Mucosa of descending colon (tissue), 3 donors: ENCODE results near the gene DUS2. TPM values are rescaled to one million over a fixed set of nuclear protein-coding genes. Genes with fewer than 3 reads are reported as not detected.
A peak's percentile ranks its signal among the peaks of the same experiment; 100 is the strongest.

Experiments used
- ATAC-seq: fragments of 200-7000 bp; cut with Tn5 transposase; one replicate; pipeline ENCODE4 v1.9.1; 2020; ENCODE audit warnings: mild to moderate bottlenecking, moderate library complexity
- DNase-seq, 3 donors: peaks; one replicate each; pipeline ENCODE4 v3.0.0-alpha.2; 2020
- H3K36me3 ChIP-seq: fragments of 200-600 bp; one replicate; pipeline ENCODE4 v1.8.0; 2021; ENCODE audit warnings: low read depth, mild to moderate bottlenecking
- H3K4me1 ChIP-seq: fragments of 200-600 bp; one replicate; pipeline ENCODE4 v1.8.0; 2021; ENCODE audit warnings: low read depth, mild to moderate bottlenecking
- H3K4me3 ChIP-seq: fragments of 200-600 bp; one replicate; pipeline ENCODE4 v1.8.0; 2021; ENCODE audit warnings: mild to moderate bottlenecking
- H3K9me3 ChIP-seq: fragments of 200-600 bp; one replicate; pipeline ENCODE4 v1.8.0; 2021; ENCODE audit warnings: mild to moderate bottlenecking
- CTCF ChIP-seq: fragments of 200-600 bp; IDR thresholded peaks from one replicate; pipeline ENCODE4 v1.8.0; 2022; ENCODE audit warnings: antibody characterized with exemption, mild to moderate bottlenecking
- intact Hi-C, 2 donors: fragments of 100-400 bp; cut with DNase I in 1 of 2; cut with micrococcal nuclease in 1 of 2; formaldehyde crosslinking; loops; one replicate each; pipeline versions ENCODE4 v1.11.0 to v1.11.1; 2022; cut with DNase I, micrococcal nuclease
- total RNA-seq, 3 donors: library from RNA; stranded (reverse); fragmentation: NEBNext Ultra II Directional in 2 of 3; extraction: Animal tissue kit (Norgen Biotek cat#: 25700) in 2 of 3; gene quantifications; one replicate each; pipeline versions ENCODE4 v1.2.1 to v1.2.4, GENCODE V29; 2021 to 2023
- donor health status: DM: no; HTN: no; CAD: no; lungs with moderate emphysema.
- donor health status: DM: no; HTN: no; CAD: no.
- donor health status: DM: no; HTN: yes; CAD: no.

The DUS2 gene
- total RNA-seq, 3 donors from 2014 or later, result 11.6 to 13.5 (median 12.6) TPM

GRCh38 chr16:68073902-68074760, 51.0 kb downstream of the DUS2 start:
- intact Hi-C loops, result no loop called here
- Histone ChIP-seq H3K4me3 (no peak overlapping the region), H3K4me1 (peaks cover 22% of the 10 kb centered on the region), H3K36me3 (no peaks in the 10 kb centered on the region), H3K9me3 (no peaks in the 10 kb centered on the region)
- ATAC-seq, result no peak
- DNase-seq, result no peak
- no peak for TF ChIP-seq CTCF

- DNase-seq, result peak; percentile 62 to 84 (median 71)
- H3K9me3 ChIP-seq, result no peaks in the 10 kb centered on the region
- intact Hi-C loops, result no loop called here
- peaks cover 23% of the 10 kb centered on the region for H3K4me1 ChIP-seq
- ATAC-seq, result peak; percentile 57
- no peak overlapping the region for H3K4me3 ChIP-seq
- H3K36me3 ChIP-seq, result no peaks in the 10 kb centered on the region
- TF ChIP-seq CTCF, result no peak
These were observed 51.9 kb downstream of the DUS2 start for GRCh38 chr16:68074850-68075555.

- Histone ChIP-seq H3K36me3 (no peaks in the 10 kb centered on the region), H3K4me3 (no peak overlapping the region), H3K4me1 (peaks cover 31% of the 10 kb centered on the region), H3K9me3 (no peaks in the 10 kb centered on the region)
- intact Hi-C loops, result no loop called here
- no peak for TF ChIP-seq CTCF
- no peak for DNase-seq
- ATAC-seq, result no peak
These were observed 52.9 kb downstream of the DUS2 start for GRCh38 chr16:68075980-68076379.

GRCh38 chr16:68076560-68076959, 53.5 kb downstream of the DUS2 start:
- intact Hi-C loops, result no loop called here
- H3K36me3 ChIP-seq, result no peaks in the 10 kb centered on the region
- no peaks in the 10 kb centered on the region for H3K9me3 ChIP-seq
- DNase-seq, result no peak
- H3K4me1 ChIP-seq, result peaks cover 34% of the 10 kb centered on the region
- no peak for ATAC-seq
- TF ChIP-seq CTCF, result no peak
- H3K4me3 ChIP-seq, result no peak overlapping the region

GRCh38 chr16:68077866-68078700, 55.0 kb downstream of the DUS2 start:
- Histone ChIP-seq H3K9me3 (no peaks in the 10 kb centered on the region), H3K36me3 (no peaks in the 10 kb centered on the region), H3K4me1 (peaks cover 31% of the 10 kb centered on the region), H3K4me3 (no peak overlapping the region)
- DNase-seq (no peak), ATAC-seq (no peak)
- intact Hi-C loops, result no loop called here
- no peak for TF ChIP-seq CTCF
